Inferior parietal cortex (tissue), 1 donor: ENCODE measurements around the gene ITPR3.
"Not testable (repeated sequence)": the region's sequence is repeated elsewhere in the genome, so short reads cannot be mapped to it uniquely, and the experiment has no call there.

Source experiments
- DNase-seq: peaks from one replicate; pipeline ENCODE4 v3.0.0-alpha.2; 2016; ENCODE audit errors: extremely low spot score

The ITPR3 gene

GRCh38 chr6:33613795-33614168 lies 7.3 kb upstream of the ITPR3 start:
- no peak for DNase-seq

GRCh38 chr6:33616113-33616512 lies 5.0 kb upstream of the ITPR3 start:
- no peak for DNase-seq

GRCh38 chr6:33616913-33617312 lies 4.2 kb upstream of the ITPR3 start:
- DNase-seq, result no peak

- DNase-seq, result no peak
Observed at GRCh38 chr6:33619166-33619840, 1.8 kb upstream of the ITPR3 start.

- no peak for DNase-seq
Observed at GRCh38 chr6:33620158-33620855, 815 bp upstream of the ITPR3 start.

- no peak for DNase-seq
Observed at GRCh38 chr6:33621711-33622388, 728 bp downstream of the ITPR3 start.

DNA sequence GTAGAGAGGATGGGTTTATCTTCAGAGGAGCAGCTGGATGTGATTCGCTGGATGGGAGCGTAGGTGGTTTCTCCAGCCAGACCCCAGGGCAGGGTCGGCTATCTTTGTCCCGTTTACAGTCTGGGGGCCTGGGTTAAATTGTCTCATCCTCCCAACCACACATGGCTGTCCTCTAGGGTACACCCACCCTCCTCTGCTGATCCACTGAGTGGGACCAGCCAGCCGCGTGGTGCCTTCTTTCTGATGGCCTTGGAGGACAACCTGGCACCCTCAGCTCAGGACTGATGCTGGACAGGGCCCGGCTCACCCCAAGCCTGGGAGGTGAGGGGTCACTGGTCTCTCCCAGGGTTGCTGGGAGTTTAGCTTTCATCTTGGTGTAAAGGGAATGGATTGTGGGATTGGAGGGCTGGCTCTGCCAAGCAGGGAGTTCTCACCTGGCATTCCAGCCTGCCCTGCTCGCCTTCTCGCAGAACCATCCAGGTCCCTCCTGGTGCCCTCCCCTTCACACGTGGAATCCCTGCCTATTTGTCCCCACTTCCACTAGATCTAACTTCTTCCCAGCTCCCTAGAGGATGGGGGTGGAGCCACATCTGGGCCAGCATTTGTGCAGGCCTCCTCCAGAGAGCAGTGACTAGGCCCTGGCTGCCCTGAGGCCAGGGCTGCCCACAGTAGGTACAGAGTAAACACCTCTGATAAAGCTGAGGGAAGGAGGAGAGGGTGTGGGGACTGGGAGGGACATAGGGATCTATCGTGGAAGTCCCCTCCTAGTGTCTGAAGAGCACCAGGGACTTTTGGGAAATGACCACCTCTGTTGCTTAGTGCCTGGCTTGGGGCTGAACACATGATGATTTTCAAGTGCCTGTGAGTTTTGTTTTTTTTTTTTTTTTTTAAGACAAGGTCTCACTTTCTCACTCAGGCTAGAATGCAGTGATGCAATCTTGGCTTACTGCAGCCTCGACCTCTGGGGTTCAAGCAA lies 1.6 kb downstream of the ITPR3 start:
- no peak for DNase-seq

DNA sequence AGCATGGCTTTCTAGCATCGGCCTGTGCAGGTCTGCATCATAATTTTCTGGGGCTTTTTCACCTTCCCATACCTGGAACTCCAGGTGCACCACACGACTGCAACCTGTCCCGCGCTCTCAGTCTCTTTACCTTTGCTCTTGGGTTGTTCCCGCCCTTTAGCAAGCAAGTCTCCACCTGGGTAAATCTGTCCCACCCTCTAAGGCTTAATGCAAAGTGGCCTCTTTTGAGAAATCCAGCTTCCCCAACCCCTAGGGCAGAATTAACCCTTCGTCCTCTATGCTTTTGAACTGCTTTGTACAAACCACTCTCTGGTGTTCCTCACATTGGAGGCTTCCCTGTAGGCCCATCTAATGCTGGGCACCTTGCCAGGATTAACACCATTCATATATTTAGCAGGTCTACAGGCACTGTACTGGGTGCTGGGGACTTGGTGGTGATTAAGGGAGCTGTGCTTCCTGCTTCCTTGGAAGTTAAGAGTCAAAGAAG lies 2.8 kb downstream of the ITPR3 start:
- DNase-seq, result no peak

DNA sequence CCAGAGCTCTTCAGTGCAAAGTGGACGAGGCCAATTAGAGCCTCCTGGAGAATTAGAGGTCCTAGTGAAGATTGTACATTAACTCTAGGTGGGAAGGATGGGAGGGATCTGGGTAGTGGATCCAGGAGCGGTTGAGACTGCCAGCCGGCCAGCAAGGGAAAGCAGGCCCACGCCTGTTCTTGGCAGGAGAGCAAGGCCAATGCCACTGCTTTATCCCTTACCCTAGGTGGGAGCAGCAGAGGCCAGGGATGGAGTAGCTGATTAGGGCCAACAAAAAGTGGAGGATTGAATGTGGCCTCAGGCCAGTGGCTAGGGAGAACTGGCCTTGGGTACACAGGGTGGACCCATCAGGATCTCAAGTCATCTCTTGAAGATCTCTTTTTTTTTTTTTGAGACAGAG lies 3.7 kb downstream of the ITPR3 start:
- no peak for DNase-seq

- DNase-seq, result no peak
Observed at GRCh38 chr6:33627876-33628275, 6.8 kb downstream of the ITPR3 start.

DNA sequence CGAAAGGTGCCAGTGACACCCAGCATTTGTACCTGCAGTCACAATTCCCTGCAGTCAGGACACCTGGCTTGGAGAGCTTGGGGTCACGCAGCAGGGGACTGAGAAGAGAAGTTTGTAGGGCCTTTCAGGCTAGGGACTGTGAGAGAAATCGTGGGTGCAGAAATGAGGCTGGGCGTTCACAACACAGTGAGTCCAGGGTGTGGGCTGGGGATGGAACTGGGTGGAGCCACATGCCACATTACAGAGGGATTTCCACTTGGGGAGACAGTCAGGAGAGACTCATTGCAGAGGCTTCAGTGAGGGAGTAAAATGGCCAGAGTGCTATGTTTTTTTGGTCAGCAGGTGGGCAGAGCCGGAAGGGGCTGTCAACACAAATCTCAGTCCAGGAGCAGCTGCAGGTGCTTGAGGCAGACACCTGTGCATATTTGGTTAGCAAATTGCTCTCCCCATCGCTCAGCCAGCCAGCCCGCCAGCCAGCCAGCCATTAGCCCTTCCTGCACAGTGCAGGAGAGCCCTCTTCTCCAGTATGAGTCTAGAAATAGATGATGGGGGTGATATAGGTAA lies 7.4 kb downstream of the ITPR3 start:
- DNase-seq, result no peak

- no peak for DNase-seq
Observed at GRCh38 chr6:33630014-33630413, 8.9 kb downstream of the ITPR3 start.

- not testable (repeated sequence) for DNase-seq
Observed at GRCh38 chr6:33631521-33631920, 10.4 kb downstream of the ITPR3 start.

- DNase-seq, result no peak
Observed at GRCh38 chr6:33631971-33632557, 10.9 kb downstream of the ITPR3 start.

DNA sequence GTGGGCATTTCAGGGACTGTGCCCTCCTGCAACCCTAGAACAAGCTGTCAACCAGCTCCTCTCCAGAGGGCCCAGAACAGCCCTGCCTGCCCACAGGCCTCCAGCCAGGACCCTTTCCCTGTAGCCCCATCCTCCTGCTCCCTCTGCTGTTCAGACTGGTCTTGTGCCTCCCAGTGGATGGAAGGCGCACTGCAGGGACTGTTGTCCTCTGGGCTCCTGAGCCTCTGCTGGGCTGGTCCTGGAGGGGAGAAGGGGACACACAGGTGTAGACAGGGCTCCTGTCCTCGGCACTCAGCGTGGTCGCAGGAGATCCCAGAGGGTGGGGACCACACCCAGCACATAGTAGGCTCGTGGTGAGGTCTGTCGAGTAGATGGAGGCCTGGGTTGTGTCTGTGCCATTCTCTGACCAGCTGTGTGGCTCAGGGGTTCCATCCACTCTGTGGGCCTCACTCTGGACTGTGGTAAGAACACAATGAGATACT lies 11.5 kb downstream of the ITPR3 start:
- no peak for DNase-seq

GRCh38 chr6:33633084-33633461 lies 12.0 kb downstream of the ITPR3 start:
- no peak for DNase-seq

DNA sequence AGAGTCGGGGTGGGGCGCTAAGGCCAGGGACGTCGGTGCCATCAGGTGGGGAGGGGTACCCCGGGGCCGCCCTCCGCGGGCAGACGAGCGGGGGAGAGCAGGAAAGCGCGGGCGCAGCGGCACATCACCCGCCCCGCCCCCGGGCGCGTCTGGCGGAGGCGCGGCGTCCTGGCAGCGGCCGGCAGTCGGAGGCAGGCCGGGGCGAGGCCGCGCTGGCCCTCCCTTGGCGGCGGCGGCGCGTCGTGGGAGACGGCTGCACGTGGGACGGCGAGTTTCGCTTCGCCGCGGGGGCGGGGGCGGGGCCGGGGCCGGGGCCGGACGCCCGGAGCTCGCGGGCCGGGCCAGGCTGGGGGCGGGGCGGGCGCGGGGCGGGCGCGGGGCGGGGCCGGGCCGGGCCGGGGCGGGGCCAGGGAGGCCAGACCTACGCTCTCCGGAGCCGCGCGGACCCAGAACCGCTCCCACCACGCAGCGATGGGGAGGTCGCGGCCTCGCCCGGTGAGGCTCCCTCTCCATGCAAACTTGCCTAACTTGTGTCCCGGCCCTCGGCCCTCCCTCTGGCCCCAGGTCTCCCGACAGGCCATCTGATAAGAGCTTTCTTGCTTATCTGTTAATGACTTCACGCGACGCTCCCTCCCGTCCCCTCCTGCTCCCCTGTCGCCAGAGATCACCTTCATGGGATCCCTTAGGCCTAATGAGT lies 12.5 kb downstream of the ITPR3 start:
- DNase-seq, result peak; percentile 6

- no peak for DNase-seq
Observed at GRCh38 chr6:33634161-33634727, 13.1 kb downstream of the ITPR3 start.

- no peak for DNase-seq
Observed at GRCh38 chr6:33634946-33635345, 13.8 kb downstream of the ITPR3 start.

- no peak for DNase-seq
Observed at GRCh38 chr6:33636655-33637054, 15.5 kb downstream of the ITPR3 start.
